ENCODE data around the gene GPR108.
"Not testable (repeated sequence)": the region's sequence is repeated elsewhere in the genome, so short reads cannot be mapped to it uniquely, and the experiment has no call there.

Gene GPR108

GRCh38 chr19:6761053-6761676, 23.8 kb upstream of the GPR108 start:
- DNase-seq (ENCODE audit: low read depth in 2 of 2): no peak

GRCh38 chr19:6760606-6761005, 23.2 kb upstream of the GPR108 start:
- DNase-seq (ENCODE audit: low read depth in 2 of 2): no peak

- no peak for DNase-seq (ENCODE audit: low read depth in 2 of 2)
Observed at GRCh38 chr19:6754653-6755463, 17.5 kb upstream of the GPR108 start.

- no peak for DNase-seq (ENCODE audit: low read depth in 2 of 2)
Observed at GRCh38 chr19:6754136-6754535, 16.8 kb upstream of the GPR108 start.

- DNase-seq (ENCODE audit: low read depth in 2 of 2): peak; percentile 77 to 86
Observed at GRCh38 chr19:6753178-6754031, 16.0 kb upstream of the GPR108 start.

GRCh38 chr19:6752256-6753177, 15.1 kb upstream of the GPR108 start:
- no peak for DNase-seq (ENCODE audit: low read depth in 2 of 2)

GRCh38 chr19:6751189-6751588, 13.8 kb upstream of the GPR108 start:
- no peak for DNase-seq (ENCODE audit: low read depth in 2 of 2)

GRCh38 chr19:6750062-6750461, 12.7 kb upstream of the GPR108 start:
- no peak for DNase-seq (ENCODE audit: low read depth in 2 of 2)

- not testable (repeated sequence) for DNase-seq (ENCODE audit: low read depth in 2 of 2)
Observed at GRCh38 chr19:6748543-6748942, 11.2 kb upstream of the GPR108 start.

GRCh38 chr19:6745965-6746364, 8.6 kb upstream of the GPR108 start:
- no peak for DNase-seq (ENCODE audit: low read depth in 2 of 2)

- DNase-seq (ENCODE audit: low read depth in 2 of 2): no peak
Observed at GRCh38 chr19:6744381-6745301, 7.3 kb upstream of the GPR108 start.

GRCh38 chr19:6743714-6744380, 6.5 kb upstream of the GPR108 start:
- no peak for DNase-seq (ENCODE audit: low read depth in 2 of 2)

- DNase-seq (ENCODE audit: low read depth in 2 of 2): no peak
Observed at GRCh38 chr19:6743066-6743465, 5.7 kb upstream of the GPR108 start.

GRCh38 chr19:6740589-6741343, 3.4 kb upstream of the GPR108 start:
- peak in 1 of 2 experiments; percentile 13 for DNase-seq (ENCODE audit: low read depth in 2 of 2)

GRCh38 chr19:6739883-6740588, 2.7 kb upstream of the GPR108 start:
- DNase-seq (ENCODE audit: low read depth in 2 of 2): peak in 1 of 2 experiments; percentile 12

- peak; percentile 70 to 71 for DNase-seq (ENCODE audit: low read depth in 2 of 2)
Observed at GRCh38 chr19:6739390-6739882, 2.1 kb upstream of the GPR108 start, which contains the start of gene TRIP10. Gene TRIP10, plus strand, starts transcription at chr19:6739680. Its CDS starts 82 bp downstream, at chr19:6739762.

- peak in 1 of 2 experiments; percentile 20 for DNase-seq (ENCODE audit: low read depth in 2 of 2)
Observed at GRCh38 chr19:6738787-6739389, 1.5 kb upstream of the GPR108 start.

Data from stimulated activated CD4-positive, alpha-beta T cell treated with anti-CD3 and anti-CD28 coated beads, Interleukin-12 subunit alpha, Interleukin-12 subunit beta, amount 100 ng/mL, for 24 hours (primary cell).